ENCODE measurements around the gene THYN1.

THYN1 gene

GRCh38 chr11:134246100-134246499, 7.1 kb downstream of the THYN1 start:
- no peak for DNase-seq

- no peak for DNase-seq
These were observed 7.7 kb downstream of the THYN1 start for GRCh38 chr11:134245434-134245833.

GRCh38 chr11:134244593-134244992, 8.6 kb downstream of the THYN1 start:
- no peak for DNase-seq

- no peak for DNase-seq
These were observed 9.2 kb downstream of the THYN1 start for GRCh38 chr11:134243913-134244312.

- DNase-seq, result no peak
These were observed 10.8 kb downstream of the THYN1 start for GRCh38 chr11:134242376-134242775.

GRCh38 chr11:134240592-134240991, 12.6 kb downstream of the THYN1 start:
- DNase-seq, result no peak

GRCh38 chr11:134238956-134239355, 14.2 kb downstream of the THYN1 start:
- no peak for DNase-seq

GRCh38 chr11:134237557-134237922, 15.6 kb downstream of the THYN1 start:
- no peak for DNase-seq

GRCh38 chr11:134236834-134237556, 16.2 kb downstream of the THYN1 start:
- no peak for DNase-seq

GRCh38 chr11:134235399-134235798, 17.8 kb downstream of the THYN1 start:
- DNase-seq, result no peak

- DNase-seq, result no peak
These were observed 19.4 kb downstream of the THYN1 start for GRCh38 chr11:134233729-134234179.

GRCh38 chr11:134231958-134232659, 21.0 kb downstream of the THYN1 start:
- DNase-seq, result no peak

- no peak for DNase-seq
These were observed 22.8 kb downstream of the THYN1 start for GRCh38 chr11:134230339-134230738.

GRCh38 chr11:134229126-134229790, 23.9 kb downstream of the THYN1 start:
- DNase-seq, result no peak

- DNase-seq, result no peak
These were observed 24.5 kb downstream of the THYN1 start for GRCh38 chr11:134228625-134229024.

GRCh38 chr11:134226806-134227325, 26.3 kb downstream of the THYN1 start:
- DNase-seq, result no peak

- peak; percentile 53 for DNase-seq
These were observed 28.2 kb downstream of the THYN1 start for GRCh38 chr11:134224710-134225664.

GRCh38 chr11:134223836-134224709, 29.1 kb downstream of the THYN1 start, which contains the start of the genes NCAPD3 and VPS26B:
NCAPD3 (minus strand) TSS chr11:134223967; CDS start chr11:134223926, 41 bp downstream.
VPS26B (plus strand) TSS chr11:134224671; CDS start chr11:134225123, 452 bp downstream.
- peak; percentile 99 for DNase-seq

GRCh38 chr11:134223121-134223520, 30.0 kb downstream of the THYN1 start:
- DNase-seq, result no peak

- DNase-seq, result no peak
These were observed 36.3 kb downstream of the THYN1 start for GRCh38 chr11:134216816-134217215.

GRCh38 chr11:134215836-134216235, 37.3 kb downstream of the THYN1 start:
- no peak for DNase-seq
